ENCODE data around the gene INPP5D. TPM values are rescaled to one million over a fixed set of nuclear protein-coding genes. Genes with fewer than 3 reads are reported as not detected.

INPP5D gene
- total RNA-seq, 4 donors from 2014 or later: 22.8 to 55.3 (median 42.1) TPM

DNA sequence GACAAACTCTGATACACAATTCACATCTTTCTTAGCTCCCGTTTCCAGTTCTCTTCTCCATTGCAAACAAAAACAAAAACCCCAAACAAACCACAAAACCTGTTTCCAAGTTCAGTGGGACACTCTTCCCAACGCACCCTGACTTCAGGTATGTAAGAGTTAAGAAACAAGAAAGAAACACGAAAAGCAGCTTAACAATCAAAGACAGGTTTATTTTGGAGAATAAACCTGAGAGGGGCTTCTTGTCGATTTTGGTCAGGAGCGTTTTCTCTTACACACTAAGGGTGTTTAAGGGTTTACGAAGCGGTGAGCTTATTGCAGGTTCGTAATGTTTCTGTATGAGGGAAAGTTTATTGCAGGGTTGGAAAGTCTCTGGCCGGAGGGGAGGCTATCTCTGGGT lies 190.4 kb downstream of the INPP5D start:
- no peaks in the 10 kb centered on the region for H3K9me3 ChIP-seq
- peaks cover 0 to 8% (median 0%) of the 10 kb centered on the region in 3 donors for H3K36me3 ChIP-seq
- H3K27ac ChIP-seq: peak overlapping the region in 2 of 4 donors; percentile 81 to 87
- WGBS, 2 donors: 90 to 94% methylated on average over 9 of the region's 9 CpGs
- no peak for TF ChIP-seq EP300 (IDR thresholded peaks at IDR 0.05)
- no peak for TF ChIP-seq POLR2A (IDR thresholded peaks at IDR 0.05)
- TF ChIP-seq CTCF (IDR thresholded peaks at IDR 0.05): no peak
- H3K4me1 ChIP-seq: peaks cover 0 to 38% (median 13%) of the 10 kb centered on the region in 4 donors
- no peaks in the 10 kb centered on the region for H3K27me3 ChIP-seq
- no peak for DNase-seq (ENCODE audit: low spot score in 2 of 2)
- H3K4me3 ChIP-seq: no peak overlapping the region

GRCh38 chr2:233250985-233251305 lies 190.8 kb downstream of the INPP5D start:
- Histone ChIP-seq H3K4me3 (peak overlapping the region in 2 of 4 donors; percentile 68 to 74), H3K27ac (peak overlapping the region; percentile 48 to 87 (median 82)), H3K4me1 (peaks cover 0 to 38% (median 13%) of the 10 kb centered on the region in 4 donors), H3K27me3 (no peaks in the 10 kb centered on the region), H3K36me3 (peaks cover 0 to 12% (median 0%) of the 10 kb centered on the region in 3 donors), H3K9me3 (no peaks in the 10 kb centered on the region)
- no peak for DNase-seq (ENCODE audit: low spot score in 2 of 2)
- TF ChIP-seq POLR2A (IDR thresholded peaks at IDR 0.05): no peak
- no peak for TF ChIP-seq CTCF (IDR thresholded peaks at IDR 0.05)
- no peak for TF ChIP-seq EP300 (IDR thresholded peaks at IDR 0.05)
- WGBS, 2 donors: 68 to 73% methylated on average over 1 of the region's 1 CpG

GRCh38 chr2:233251306-233252116 lies 191.4 kb downstream of the INPP5D start, which contains the start of gene ATG16L1:
TSS of gene ATG16L1 (plus strand) at chr2:233251673. CDS start at chr2:233251828, 155 bp downstream.
- Histone ChIP-seq H3K27ac (peak within 1 kb of the TSS; percentile 51 to 87 (median 82)), H3K4me3 (peak within 1 kb of the TSS; percentile 68 to 87 (median 76)), H3K9me3 (no peaks in the 10 kb centered on the region), H3K4me1 (peaks cover 0 to 38% (median 13%) of the 10 kb centered on the region in 4 donors), H3K27me3 (no peaks in the 10 kb centered on the region), H3K36me3 (peaks cover 0 to 18% (median 0%) of the 10 kb centered on the region in 3 donors)
- peak; percentile 94 to 99 for TF ChIP-seq EP300 (IDR thresholded peaks at IDR 0.05)
- peak in 1 of 2 donors; percentile 72 for TF ChIP-seq POLR2A (IDR thresholded peaks at IDR 0.05)
- peak; percentile 95 to 98 (median 97) for TF ChIP-seq CTCF (IDR thresholded peaks at IDR 0.05)
- 1% methylated on average over 37 to 44 of the region's 75 CpGs for WGBS, 2 donors
- peak; percentile 86 to 89 for DNase-seq (ENCODE audit: low spot score in 2 of 2)

- H3K27me3 ChIP-seq: no peaks in the 10 kb centered on the region
- peaks cover 0 to 38% (median 13%) of the 10 kb centered on the region in 4 donors for H3K4me1 ChIP-seq
- H3K36me3 ChIP-seq: peaks cover 0 to 25% (median 0%) of the 10 kb centered on the region in 3 donors
- H3K27ac ChIP-seq: peak overlapping the region in 3 of 4 donors; percentile 51 to 87 (median 81)
- peak overlapping the region; percentile 68 to 87 (median 76) for H3K4me3 ChIP-seq
- no peaks in the 10 kb centered on the region for H3K9me3 ChIP-seq
- WGBS, 2 donors: 0 to 1% methylated on average over 18 of the region's 18 CpGs
- DNase-seq (ENCODE audit: low spot score in 2 of 2): no peak
- TF ChIP-seq EP300 (IDR thresholded peaks at IDR 0.05) (no peak), CTCF (IDR thresholded peaks at IDR 0.05) (no peak), POLR2A (IDR thresholded peaks at IDR 0.05) (no peak)
These were observed 192.1 kb downstream of the INPP5D start for GRCh38 chr2:233252227-233252626.

DNA sequence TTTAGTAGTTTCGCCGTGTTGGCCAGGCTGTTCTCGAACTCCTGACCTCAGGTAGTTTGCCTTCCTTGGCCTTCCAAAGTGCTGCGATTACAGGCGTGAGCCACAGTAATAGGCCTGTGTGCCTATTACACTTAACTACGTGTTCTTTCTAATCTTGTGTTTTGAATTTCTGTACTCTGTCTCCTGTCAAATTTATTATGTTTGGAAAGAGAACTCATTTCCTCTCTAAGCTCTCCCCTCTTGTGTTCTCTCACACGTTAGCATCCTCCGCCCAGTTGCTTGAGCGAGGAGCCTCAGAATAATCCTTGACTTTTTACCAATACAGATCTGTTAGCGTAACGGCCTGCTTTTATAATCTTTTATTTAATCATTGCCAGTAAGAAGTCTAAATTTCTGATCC lies 195.0 kb downstream of the INPP5D start:
- no peaks in the 10 kb centered on the region for H3K27me3 ChIP-seq
- DNase-seq (ENCODE audit: low spot score in 2 of 2): no peak
- peaks cover 0 to 54% (median 14%) of the 10 kb centered on the region in 3 donors for H3K36me3 ChIP-seq
- H3K4me1 ChIP-seq: peaks cover 0 to 38% (median 13%) of the 10 kb centered on the region in 4 donors
- H3K9me3 ChIP-seq: no peaks in the 10 kb centered on the region
- no peak overlapping the region for H3K27ac ChIP-seq
- 87 to 88% methylated on average over 11 of the region's 11 CpGs for WGBS, 2 donors
- H3K4me3 ChIP-seq: no peak overlapping the region
- TF ChIP-seq POLR2A (IDR thresholded peaks at IDR 0.05) (no peak), EP300 (IDR thresholded peaks at IDR 0.05) (no peak), CTCF (IDR thresholded peaks at IDR 0.05) (no peak)
